GM23338 (cell line): Measurements from ENCODE around the gene TBC1D5. TPM values are rescaled to one million over a fixed set of nuclear protein-coding genes. Genes with fewer than 3 reads are reported as not detected.

Source experiments
- ATAC-seq: fragments of 200-7000 bp; cut with Tn5 transposase; 3 replicates; pipeline ENCODE4 v1.9.1; 2020
- DNase-seq: peaks from one replicate; pipeline ENCODE4 v3.0.0-alpha.2; 2015; ENCODE audit warnings: low spot score
- H2AFZ ChIP-seq: fragments of 200-600 bp; sonication (generic); 2 replicates; pipeline ENCODE4 v1.8.0; 2016; ENCODE audit warnings: antibody characterized with exemption, mild to moderate bottlenecking, moderate library complexity
- H3F3A ChIP-seq: fragments of 200-600 bp; sonication (generic); replicated peaks from 2 replicates; pipeline ENCODE4 v1.8.0; 2017; ENCODE audit warnings: antibody characterized with exemption, mixed run types, low read depth
- H3K27ac ChIP-seq: fragments of 200-600 bp; sonication (generic); 2 replicates; pipeline ENCODE4 v1.6.1; 2016; ENCODE audit warnings: low read depth
- H3K27me3 ChIP-seq: fragments of 200-600 bp; sonication (generic); 2 replicates; pipeline ENCODE4 v1.8.0; 2016; ENCODE audit warnings: mild to moderate bottlenecking, mixed run types, moderate library complexity; ENCODE audit not compliant: insufficient read depth
- H3K36me3 ChIP-seq: fragments of 200-600 bp; sonication (generic); 2 replicates; pipeline ENCODE4 v1.8.0; 2016; ENCODE audit warnings: mild to moderate bottlenecking; ENCODE audit not compliant: insufficient read depth
- H3K4me1 ChIP-seq: fragments of 200-600 bp; sonication (generic); 2 replicates; pipeline ENCODE4 v1.8.0; 2016; ENCODE audit warnings: mild to moderate bottlenecking, moderate library complexity; ENCODE audit not compliant: insufficient read depth
- H3K4me2 ChIP-seq: fragments of 200-600 bp; sonication (generic); 2 replicates; pipeline ENCODE4 v1.7.1; 2017; ENCODE audit warnings: mixed run types
- H3K4me3 ChIP-seq: fragments of 200-600 bp; sonication (generic); 2 replicates; pipeline ENCODE4 v1.6.1; 2016; ENCODE audit warnings: mixed run types
- H3K79me2 ChIP-seq: fragments of 200-600 bp; sonication (generic); replicated peaks from 2 replicates; pipeline ENCODE4 v1.8.0; 2017; ENCODE audit warnings: mild to moderate bottlenecking; ENCODE audit not compliant: insufficient read depth
- H3K9me2 ChIP-seq: fragments of 200-600 bp; sonication (generic); 2 replicates; pipeline ENCODE4 v1.8.0; 2017; ENCODE audit not compliant: insufficient read depth
- H4K20me1 ChIP-seq: fragments of 200-600 bp; sonication (generic); replicated peaks from 2 replicates; pipeline ENCODE4 v1.8.0; 2017; ENCODE audit warnings: mild to moderate bottlenecking; ENCODE audit not compliant: insufficient read depth
- H3K27ac Mint-ChIP-seq: 2 replicates; pipeline ENCODE4 v1.8.0; 2020; ENCODE audit warnings: inconsistent platforms, mild to moderate bottlenecking, moderate library complexity, mixed read lengths
- H3K27me3 Mint-ChIP-seq: 3 replicates; pipeline ENCODE4 v1.8.0; 2022; ENCODE audit warnings: low read depth, mild to moderate bottlenecking, moderate library complexity, mixed read lengths, inconsistent platforms; ENCODE audit not compliant: insufficient read depth, poor library complexity
- H3K36me3 Mint-ChIP-seq: 3 replicates; pipeline ENCODE4 v1.8.0; 2021; ENCODE audit warnings: low read depth, mild to moderate bottlenecking, inconsistent platforms, moderate library complexity, mixed read lengths
- H3K4me1 Mint-ChIP-seq: 3 replicates; pipeline ENCODE4 v1.8.0; 2020; ENCODE audit warnings: mild to moderate bottlenecking, inconsistent platforms, mixed read lengths
- H3K4me3 Mint-ChIP-seq: 3 replicates; pipeline ENCODE4 v1.8.0; 2021; ENCODE audit warnings: moderate library complexity, mild to moderate bottlenecking, inconsistent platforms, mixed read lengths
- H3K9me3 Mint-ChIP-seq: 3 replicates; pipeline ENCODE4 v1.8.0; 2020; ENCODE audit warnings: moderate library complexity, mild to moderate bottlenecking, inconsistent platforms, mixed read lengths
- CREB1 ChIP-seq: fragments of 250-450 bp; sonication (Bioruptor Pico); IDR thresholded peaks from 2 replicates; pipeline ENCODE4 v1.5.0; 2020; ENCODE audit warnings: low read depth, mild to moderate bottlenecking, moderate library complexity
- CTCF ChIP-seq, 2 experiments: fragments of 200-600 bp in 1 of 2; sonication (generic) in 1 of 2; conservative IDR thresholded peaks; 2 replicates each; pipeline versions ENCODE4 v1.5.1 to v1.6.1; 2016 to 2017; ENCODE audit warnings: antibody characterized with exemption in 2 of 2, low read depth in 2 of 2, mild to moderate bottlenecking in 2 of 2, moderate library complexity in 1 of 2
- ETS1 ChIP-seq: IDR thresholded peaks from 2 replicates; pipeline ENCODE4 v1.6.1; 2016; ENCODE audit warnings: antibody characterized with exemption
- EZH2phosphoT487 ChIP-seq: fragments of 200-600 bp; sonication (generic); IDR thresholded peaks from one replicate; pipeline ENCODE4 v1.8.1; 2018; ENCODE audit warnings: antibody characterized with exemption; ENCODE audit not compliant: unreplicated experiment
- JUNB ChIP-seq: IDR thresholded peaks from one replicate; pipeline ENCODE4 v1.6.1; 2016; ENCODE audit warnings: antibody characterized with exemption; ENCODE audit not compliant: unreplicated experiment
- POLR2AphosphoS5 ChIP-seq: IDR thresholded peaks from 2 replicates; pipeline ENCODE4 v1.6.1; 2016; ENCODE audit warnings: antibody characterized with exemption, low read depth
- REST ChIP-seq: IDR thresholded peaks from one replicate; pipeline ENCODE4 v1.6.1; 2018; ENCODE audit warnings: antibody characterized with exemption; ENCODE audit not compliant: unreplicated experiment
- ZNF114 ChIP-seq: fragments of 250-450 bp; sonication (Bioruptor Pico); IDR thresholded peaks from 2 replicates; pipeline ENCODE4 v1.5.0; 2020; ENCODE audit warnings: mild to moderate bottlenecking, moderate library complexity
- ZNF462 ChIP-seq: fragments of 250-450 bp; sonication (Bioruptor Pico); IDR thresholded peaks from 2 replicates; pipeline ENCODE4 v1.5.0; 2020; ENCODE audit warnings: mild to moderate bottlenecking, moderate library complexity
- polyA plus RNA-seq: library from polyadenylated mRNA; unstranded; fragments of >200 nt; fragmentation: Nextera tagmentation; extraction: Ambion mirVana; gene quantifications from 2 replicates; pipeline ENCODE4 v1.2.1, GENCODE V29; 2016
- total RNA-seq: library from RNA; depleted of rRNA; stranded (reverse); fragments of >200 nt; shearing (Covaris generic); gene quantifications from 2 replicates; pipeline ENCODE4 v1.2.3, GENCODE V29; 2014

Gene TBC1D5
- total and polyA plus RNA-seq, 2 experiments from 2014 or later = 21.8 to 48.1 TPM

- H3K4me1 ChIP-seq = no peaks in the 10 kb centered on the region
- ATAC-seq = no peak
These were observed 346.4 kb downstream of the TBC1D5 start for GRCh38 chr3:17396036-17396435.

GRCh38 chr3:17394541-17395155, 347.8 kb downstream of the TBC1D5 start:
- TF ChIP-seq ZNF114 (CRISPR knock-in tag) = no peak
- no peak for TF ChIP-seq REST
- TF ChIP-seq JUNB = no peak
- no peak for TF ChIP-seq ZNF462 (CRISPR knock-in tag)
- TF ChIP-seq CTCF (conservative IDR thresholded peaks at IDR 0.05; ENCODE audit: low read depth in 2 of 2) = no peak
- TF ChIP-seq POLR2AphosphoS5 = no peak
- TF ChIP-seq EZH2phosphoT487 = no peak
- TF ChIP-seq ETS1 = no peak
- Mint-ChIP-seq H3K27ac (no peak overlapping the region), H3K4me3 (no peak overlapping the region), H3K27me3 (no peaks in the 10 kb centered on the region), H3K36me3 (peaks cover 9% of the 10 kb centered on the region), H3K9me3 (peaks cover 7% of the 10 kb centered on the region; the same call in 1 of the 3 replicates), H3K4me1 (no peaks in the 10 kb centered on the region)
- Histone ChIP-seq H3K4me1 (no peaks in the 10 kb centered on the region), H3K36me3 (no peaks in the 10 kb centered on the region), H3K4me2 (no peak overlapping the region), H3F3A (no peaks in the 10 kb centered on the region), H4K20me1 (no peaks in the 10 kb centered on the region), H3K9me2 (no peaks in the 10 kb centered on the region), H3K4me3 (no peak overlapping the region), H3K27me3 (no peaks in the 10 kb centered on the region), H3K79me2 (no peaks in the 10 kb centered on the region), H3K27ac (no peak overlapping the region), H2AFZ (no peak overlapping the region)
- DNase-seq (no peak), ATAC-seq (no peak)

More at GRCh38 chr3:17396036-17396435, 346.4 kb downstream of the TBC1D5 start:
- H3K36me3 ChIP-seq = no peaks in the 10 kb centered on the region
- no peak for DNase-seq
- H3F3A ChIP-seq = no peaks in the 10 kb centered on the region
- Mint-ChIP-seq H3K4me1 (no peaks in the 10 kb centered on the region), H3K27ac (no peak overlapping the region), H3K4me3 (no peak overlapping the region), H3K9me3 (peaks cover 7% of the 10 kb centered on the region; the same call in 1 of the 3 replicates), H3K36me3 (peaks cover 9% of the 10 kb centered on the region), H3K27me3 (no peaks in the 10 kb centered on the region)
- H3K27ac ChIP-seq = no peak overlapping the region
- H3K79me2 ChIP-seq = no peaks in the 10 kb centered on the region
- no peak overlapping the region for H3K4me3 ChIP-seq
- no peaks in the 10 kb centered on the region for H3K27me3 ChIP-seq
- no peak overlapping the region for H2AFZ ChIP-seq
- no peak for TF ChIP-seq CREB1 (CRISPR knock-in tag)
- no peaks in the 10 kb centered on the region for H3K9me2 ChIP-seq
- H3K4me2 ChIP-seq = no peak overlapping the region
- no peaks in the 10 kb centered on the region for H4K20me1 ChIP-seq
